ENCODE results near the gene OBP2B. TPM values are rescaled to one million over a fixed set of nuclear protein-coding genes. Genes with fewer than 3 reads are reported as not detected.

OBP2B gene
- total RNA-seq, 2 experiments from 2014 or later: not detected

- POLR2A ChIA-PET: interaction anchor here (1.0 kb wide), 1 partner anchor 17 kb away, joined by 3 read pairs; no protein-coding TSS in a partner anchor
- peak; percentile 54 for DNase-seq
- H3K27me3 Mint-ChIP-seq: peaks cover 7% of the 10 kb centered on the region
These were observed 48.1 kb downstream of the OBP2B start for GRCh38 chr9:133160742-133161546.

GRCh38 chr9:133158695-133159094 lies 50.4 kb downstream of the OBP2B start:
- Mint-ChIP-seq H3K9me3 (no peaks in the 10 kb centered on the region), H3K36me3 (ENCODE audit: low read depth) (no peaks in the 10 kb centered on the region), H3K27ac (no peak overlapping the region), H3K27me3 (peaks cover 6% of the 10 kb centered on the region), H3K4me1 (peaks cover 4% of the 10 kb centered on the region), H3K4me3 (no peak overlapping the region)
- ChIA-PET POLR2A (interaction anchor here (1.0 to 1.3 kb wide), 2 partner anchors 9 to 128 kb away, joined by 4 to 7 read pairs; partner anchors contain the start of gene GTF3C5), CTCF (interaction anchor here (1.1 to 2.0 kb wide), 5 partner anchors 10 to 27 kb away, joined by 3 to 10 read pairs (median 3); no protein-coding TSS in a partner anchor)
- DNase-seq: no peak

More at GRCh38 chr9:133160742-133161546, 48.1 kb downstream of the OBP2B start:
- Mint-ChIP-seq H3K27ac (no peak overlapping the region), H3K4me3 (no peak overlapping the region), H3K9me3 (no peaks in the 10 kb centered on the region), H3K4me1 (peaks cover 6% of the 10 kb centered on the region), H3K36me3 (ENCODE audit: low read depth) (no peaks in the 10 kb centered on the region)
- CTCF ChIA-PET: interaction anchor here (0.7 to 1.2 kb wide), 3 partner anchors 17 to 395 kb away, joined by 3 to 5 read pairs (median 3); no protein-coding TSS in a partner anchor

Other genes starting within 250 kb of the OBP2B start
- gene GFI1B, start 230.6 kb downstream of the OBP2B start, total RNA-seq: not detected
- 10 to 100 TPM; 66.8 to 67.3 TPM for gene GTF3C5, start 178.3 kb downstream of the OBP2B start, total RNA-seq
- gene CEL, start 147.3 kb downstream of the OBP2B start, total RNA-seq: 1 to 10 TPM; 1.1 to 1.4 TPM
- gene RALGDS, start 88.0 kb downstream of the OBP2B start, total RNA-seq: 100 to 1,000 TPM; 113 to 123 TPM
- 1 to 10 TPM; 2.5 to 3.9 TPM for gene GBGT1, start 45.3 kb downstream of the OBP2B start, total RNA-seq
- gene ABO, start 66.0 kb upstream of the OBP2B start, total RNA-seq: under 1 TPM; 0.20 to 0.53 TPM
- gene SURF6, start 126.9 kb upstream of the OBP2B start, total RNA-seq: 10 to 100 TPM in 1 of 2 experiments, 1 to 10 TPM in 1; 9.3 to 10.9 TPM
- 10 to 100 TPM; 21.1 to 23.3 TPM for gene MED22, start 138.9 kb upstream of the OBP2B start, total RNA-seq
- gene RPL7A, start 139.0 kb upstream of the OBP2B start, total RNA-seq: 1,000 to 10,000 TPM; 1,627 to 1,632 TPM
- 10 to 100 TPM; 33.8 to 37.6 TPM for gene SURF1, start 147.2 kb upstream of the OBP2B start, total RNA-seq
- gene SURF2, start 147.3 kb upstream of the OBP2B start, total RNA-seq: 10 to 100 TPM; 10.2 TPM
- 100 to 1,000 TPM; 249 to 260 TPM for gene SURF4, start 166.8 kb upstream of the OBP2B start, total RNA-seq
- under 1 TPM; 0.65 to 0.71 TPM for gene STKLD1, start 167.1 kb upstream of the OBP2B start, total RNA-seq
- 10 to 100 TPM; 19.7 to 21.7 TPM for gene REXO4, start 208.8 kb upstream of the OBP2B start, total RNA-seq
- gene ADAMTS13, start 213.1 kb upstream of the OBP2B start, total RNA-seq: 1 to 10 TPM; 2.1 to 2.4 TPM